ENCODE data around the gene SEMA4B. TPM values are rescaled to one million over a fixed set of nuclear protein-coding genes. Genes with fewer than 3 reads are reported as not detected.

Gene SEMA4B
- polyA plus RNA-seq, 1 experiment: 13.5 TPM

- DNase-seq (ENCODE audit: low read depth, low spot score): no peak
- H3K9me3 ChIP-seq (ENCODE audit: control insufficient read depth, insufficient read depth, low read length): no peaks in the 10 kb centered on the region; the same call in 1 of the 2 replicates
- POLR2A ChIA-PET: no interaction called here
- H3K4me3 ChIP-seq (ENCODE audit: low read depth, low read length): no peak overlapping the region
- no peaks in the 10 kb centered on the region for H3K27me3 ChIP-seq (ENCODE audit: control insufficient read depth, insufficient read depth, low read length)
- CTCF ChIA-PET: no interaction called here
- H3K27ac ChIP-seq (ENCODE audit: low read depth, low read length): no peak overlapping the region
- TF ChIP-seq CTCF (IDR thresholded peaks at IDR 0.05; ENCODE audit: low read depth, low read length): no peak
These were observed 23.9 kb downstream of the SEMA4B start for GRCh38 chr15:90225047-90225446.

GRCh38 chr15:90225504-90226234 lies 24.5 kb downstream of the SEMA4B start:
- no peak for DNase-seq (ENCODE audit: low read depth, low spot score)
- ChIA-PET CTCF (interaction anchor here (0.6 kb wide), 1 partner anchor 62 kb away, joined by 3 read pairs; no protein-coding TSS in a partner anchor), POLR2A (no interaction called here)
- no peak for TF ChIP-seq CTCF (IDR thresholded peaks at IDR 0.05; ENCODE audit: low read depth, low read length)
- H3K27ac ChIP-seq (ENCODE audit: low read depth, low read length): no peak overlapping the region
- no peak overlapping the region for H3K4me3 ChIP-seq (ENCODE audit: low read depth, low read length)
- no peaks in the 10 kb centered on the region for H3K27me3 ChIP-seq (ENCODE audit: control insufficient read depth, insufficient read depth, low read length)
- no peaks in the 10 kb centered on the region; the same call in 1 of the 2 replicates for H3K9me3 ChIP-seq (ENCODE audit: control insufficient read depth, insufficient read depth, low read length)

GRCh38 chr15:90227336-90227735 lies 26.2 kb downstream of the SEMA4B start:
- TF ChIP-seq CTCF (IDR thresholded peaks at IDR 0.05; ENCODE audit: low read depth, low read length): no peak

GRCh38 chr15:90227816-90228772 lies 27.0 kb downstream of the SEMA4B start:
- no peak for DNase-seq (ENCODE audit: low read depth, low spot score)
- H3K27me3 ChIP-seq (ENCODE audit: control insufficient read depth, insufficient read depth, low read length): no peaks in the 10 kb centered on the region
- no peaks in the 10 kb centered on the region; the same call in 1 of the 2 replicates for H3K9me3 ChIP-seq (ENCODE audit: control insufficient read depth, insufficient read depth, low read length)
- ChIA-PET CTCF (no interaction called here), POLR2A (no interaction called here)
- H3K27ac ChIP-seq (ENCODE audit: low read depth, low read length): no peak overlapping the region
- TF ChIP-seq CTCF (IDR thresholded peaks at IDR 0.05; ENCODE audit: low read depth, low read length): no peak
- no peak overlapping the region for H3K4me3 ChIP-seq (ENCODE audit: low read depth, low read length)

More at GRCh38 chr15:90227336-90227735, 26.2 kb downstream of the SEMA4B start:
- H3K9me3 ChIP-seq (ENCODE audit: control insufficient read depth, insufficient read depth, low read length): no peaks in the 10 kb centered on the region; the same call in 1 of the 2 replicates
- no peaks in the 10 kb centered on the region for H3K27me3 ChIP-seq (ENCODE audit: control insufficient read depth, insufficient read depth, low read length)
- no peak overlapping the region for H3K4me3 ChIP-seq (ENCODE audit: low read depth, low read length)
- ChIA-PET CTCF (no interaction called here), POLR2A (interaction anchor here (0.8 kb wide), 1 partner anchor 55 kb away, joined by 4 read pairs; no protein-coding TSS in a partner anchor)
- no peak for DNase-seq (ENCODE audit: low read depth, low spot score)
- no peak overlapping the region for H3K27ac ChIP-seq (ENCODE audit: low read depth, low read length)
